Mesothelial cell of epicardium (in vitro differentiated cells): ENCODE measurements around the gene NUMA1. TPM values are rescaled to one million over a fixed set of nuclear protein-coding genes. Genes with fewer than 3 reads are reported as not detected.

Source experiments
- DNase-seq, 2 experiments: peaks; one replicate each; pipeline ENCODE4 v3.0.0; 2021; ENCODE audit warnings: low spot score in 2 of 2; ENCODE audit not compliant: unreplicated experiment in 2 of 2
- H3K27ac Mint-ChIP-seq: 2 replicates; pipeline ENCODE4 v1.8.0; 2021; ENCODE audit warnings: mixed read lengths
- H3K27me3 Mint-ChIP-seq: 2 replicates; pipeline ENCODE4 v1.8.0; 2021; ENCODE audit warnings: low read depth, mixed read lengths
- H3K36me3 Mint-ChIP-seq: 2 replicates; pipeline ENCODE4 v1.8.0; 2021; ENCODE audit warnings: mixed read lengths
- H3K4me1 Mint-ChIP-seq: 2 replicates; pipeline ENCODE4 v1.8.0; 2021; ENCODE audit warnings: mixed read lengths
- H3K4me3 Mint-ChIP-seq: 2 replicates; pipeline ENCODE4 v1.8.0; 2021; ENCODE audit warnings: mild to moderate bottlenecking, moderate library complexity, mixed read lengths
- H3K9me3 Mint-ChIP-seq: 2 replicates; pipeline ENCODE4 v1.8.0; 2021; ENCODE audit warnings: mixed read lengths
- CTCF ChIP-seq: fragments of 200-600 bp; sonication (generic); IDR thresholded peaks from one replicate; pipeline ENCODE4 v1.5.0; 2021; ENCODE audit warnings: antibody characterized with exemption; ENCODE audit not compliant: unreplicated experiment
- total RNA-seq: library from RNA; stranded (reverse); gene quantifications from 3 replicates; pipeline ENCODE4 v1.2.1, GENCODE V29; 2021

The NUMA1 gene
- total RNA-seq, 1 donor from 2014 or later: 334 TPM

- peaks cover 14% of the 10 kb centered on the region for H3K36me3 Mint-ChIP-seq
- no peak overlapping the region for H3K4me3 Mint-ChIP-seq
- H3K9me3 Mint-ChIP-seq: peaks cover 5% of the 10 kb centered on the region
- H3K27ac Mint-ChIP-seq: no peak overlapping the region
- H3K27me3 Mint-ChIP-seq: no peaks in the 10 kb centered on the region
- peaks cover 8% of the 10 kb centered on the region for H3K4me1 Mint-ChIP-seq
- DNase-seq: no peak
- TF ChIP-seq CTCF: no peak
These were observed 83.4 kb downstream of the NUMA1 start for GRCh38 chr11:71996946-71997345.

- peaks cover 5% of the 10 kb centered on the region for H3K4me1 Mint-ChIP-seq
- DNase-seq: no peak
- no peaks in the 10 kb centered on the region for H3K27me3 Mint-ChIP-seq
- peaks cover 14% of the 10 kb centered on the region for H3K36me3 Mint-ChIP-seq
- H3K27ac Mint-ChIP-seq: no peak overlapping the region
- no peak overlapping the region for H3K4me3 Mint-ChIP-seq
- TF ChIP-seq CTCF: no peak
- peaks cover 5% of the 10 kb centered on the region for H3K9me3 Mint-ChIP-seq
These were observed 83.8 kb downstream of the NUMA1 start for GRCh38 chr11:71996517-71996916.

GRCh38 chr11:71995726-71996291, 84.5 kb downstream of the NUMA1 start:
- Mint-ChIP-seq H3K9me3 (peaks cover 5% of the 10 kb centered on the region), H3K27ac (peak overlapping the region; percentile 30), H3K27me3 (no peaks in the 10 kb centered on the region), H3K4me3 (no peak overlapping the region), H3K36me3 (peaks cover 14% of the 10 kb centered on the region), H3K4me1 (peaks cover 5% of the 10 kb centered on the region)
- no peak for TF ChIP-seq CTCF
- no peak for DNase-seq

- H3K27me3 Mint-ChIP-seq: no peaks in the 10 kb centered on the region
- H3K4me3 Mint-ChIP-seq: no peak overlapping the region
These were observed 85.6 kb downstream of the NUMA1 start for GRCh38 chr11:71994786-71995185.

GRCh38 chr11:71992136-71992730, 88.1 kb downstream of the NUMA1 start:
- TF ChIP-seq CTCF: no peak
- no peaks in the 10 kb centered on the region for H3K27me3 Mint-ChIP-seq
- no peak overlapping the region for H3K27ac Mint-ChIP-seq
- peaks cover 5% of the 10 kb centered on the region for H3K9me3 Mint-ChIP-seq
- peaks cover 18% of the 10 kb centered on the region for H3K36me3 Mint-ChIP-seq
- H3K4me3 Mint-ChIP-seq: no peak overlapping the region
- no peaks in the 10 kb centered on the region for H3K4me1 Mint-ChIP-seq
- DNase-seq: no peak

More at GRCh38 chr11:71994786-71995185, 85.6 kb downstream of the NUMA1 start:
- H3K9me3 Mint-ChIP-seq: peaks cover 5% of the 10 kb centered on the region
- peaks cover 5% of the 10 kb centered on the region for H3K4me1 Mint-ChIP-seq
- H3K27ac Mint-ChIP-seq: no peak overlapping the region
- no peak for TF ChIP-seq CTCF
- DNase-seq: no peak
- peaks cover 18% of the 10 kb centered on the region for H3K36me3 Mint-ChIP-seq

- Mint-ChIP-seq H3K4me3 (no peak overlapping the region), H3K4me1 (no peaks in the 10 kb centered on the region), H3K27me3 (no peaks in the 10 kb centered on the region), H3K36me3 (peaks cover 16% of the 10 kb centered on the region), H3K9me3 (peaks cover 5% of the 10 kb centered on the region), H3K27ac (no peak overlapping the region)
- no peak for TF ChIP-seq CTCF
- no peak for DNase-seq
These were observed 88.8 kb downstream of the NUMA1 start for GRCh38 chr11:71991494-71991893.
